SK-N-MC (cell line): ENCODE results near the gene OCIAD2.

ENCODE experiments used
- EZH2 ChIP-seq: fragments of 200-600 bp; sonication (generic); IDR thresholded peaks from one replicate; pipeline ENCODE4 v1.6.1; 2017; ENCODE audit warnings: antibody characterized with exemption
- FOXP2 ChIP-seq: optimal IDR thresholded peaks from 2 replicates; pipeline ENCODE3; 2011; ENCODE audit warnings: mild to moderate bottlenecking, moderate library complexity; ENCODE audit not compliant: insufficient read depth; ENCODE audit errors: extremely low read length, control extremely low read depth
- POLR2AphosphoS5 ChIP-seq: IDR thresholded peaks from 2 replicates; pipeline ENCODE4 v1.6.1; 2012; ENCODE audit warnings: mild to moderate bottlenecking, low read depth, low read length, borderline replicate concordance

DNA sequence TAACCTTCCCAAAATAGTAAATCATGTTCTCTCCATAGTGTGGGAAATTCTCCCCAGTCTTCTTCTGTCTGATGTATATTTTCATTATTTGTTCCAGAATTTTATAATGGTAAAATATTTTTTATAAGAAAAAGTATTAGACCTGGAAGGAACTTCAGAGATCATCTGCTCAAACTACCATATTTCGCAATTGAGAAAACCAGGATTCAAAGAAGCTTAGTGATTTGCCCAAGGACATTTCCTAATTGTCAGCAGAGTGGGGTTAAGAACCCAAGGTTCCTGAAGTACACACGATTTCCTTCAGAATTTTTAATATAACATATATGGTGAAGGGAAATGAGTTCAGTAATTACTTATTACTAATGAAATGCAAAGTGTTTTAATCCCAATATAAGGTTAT is 51.6 kb downstream of the OCIAD2 start:
- TF ChIP-seq EZH2 (no peak), POLR2AphosphoS5 (no peak), FOXP2 (no peak)
